H1 (cell line): Measurements from ENCODE around the gene PPM1M. TPM values are rescaled to one million over a fixed set of nuclear protein-coding genes. Genes with fewer than 3 reads are reported as not detected.

Experiments
- CTCF ChIA-PET: fragments of 300-600 bp; sonication (Branson Sonifier 250); formaldehyde crosslinking; loops from one replicate; lab custom pipeline; 2021; ENCODE audit not compliant: partially characterized antibody; lab: Charles Lee
- POLR2A ChIA-PET: fragments of 300-600 bp; sonication (Branson Sonifier 250); formaldehyde crosslinking; loops from one replicate; lab custom pipeline; 2021; ENCODE audit warnings: inconsistent platforms; ENCODE audit not compliant: partially characterized antibody; lab: Charles Lee
- DNase-seq, 2 experiments: peaks; one replicate each; pipeline versions ENCODE4 v3.0.0 to v3.0.0-alpha.2; 2010 to 2022; ENCODE audit warnings: low spot score in 2 of 2, low read depth in 1 of 2, mixed read lengths in 1 of 2
- FAIRE-seq: peaks from 2 replicates; lab custom pipeline; 2011; peaks lifted over from hg19 to GRCh38; lab: Jason Lieb, UNC
- H2AFZ ChIP-seq: 2 replicates; pipeline ENCODE4 v1.8.1; 2012; ENCODE audit warnings: low read length, inconsistent platforms
- H2AK5ac ChIP-seq: 2 replicates; pipeline ENCODE4 v1.6.1; 2013; ENCODE audit warnings: low read depth, low read length
- H2BK120ac ChIP-seq: replicated peaks from 2 replicates; pipeline ENCODE3; 2013; ENCODE audit warnings: low read depth, low read length, inconsistent platforms
- H2BK12ac ChIP-seq: 2 replicates; pipeline ENCODE4 v1.6.1; 2013; ENCODE audit warnings: low read depth, low read length
- H2BK15ac ChIP-seq: 2 replicates; pipeline ENCODE4 v1.6.1; 2013; ENCODE audit warnings: low read length
- H2BK20ac ChIP-seq: 2 replicates; pipeline ENCODE4 v1.6.1; 2013; ENCODE audit warnings: low read length
- H2BK5ac ChIP-seq: 2 replicates; pipeline ENCODE4 v1.6.1; 2013; ENCODE audit warnings: low read depth, low read length
- H3K14ac ChIP-seq: 2 replicates; pipeline ENCODE4 v1.6.1; 2013; ENCODE audit warnings: inconsistent platforms; ENCODE audit not compliant: insufficient read length
- H3K18ac ChIP-seq: 2 replicates; pipeline ENCODE4 v1.6.1; 2013; ENCODE audit warnings: low read length; ENCODE audit errors: extremely low read depth
- H3K23ac ChIP-seq: 2 replicates; pipeline ENCODE4 v1.6.1; 2013; ENCODE audit warnings: inconsistent platforms; ENCODE audit not compliant: insufficient read length
- H3K23me2 ChIP-seq: 2 replicates; pipeline ENCODE4 v1.6.1; 2013; ENCODE audit warnings: low read depth, low read length
- H3K27ac ChIP-seq: 2 replicates; pipeline ENCODE4 v1.6.1; 2011; ENCODE audit warnings: low read depth, low read length, inconsistent platforms
- H3K27me3 ChIP-seq, 4 experiments: replicated peaks in 1 of 4; 1 replicate in 1 of 4; 2 replicates in 3 of 4; pipeline versions ENCODE4 v1.6.1 to v1.8.1; 2011 to 2013; ENCODE audit warnings: low read length in 3 of 4, mild to moderate bottlenecking in 3 of 4, inconsistent platforms in 2 of 4, mixed read lengths in 2 of 4, moderate library complexity in 1 of 4; ENCODE audit not compliant: control insufficient read depth in 3 of 4, insufficient read depth in 3 of 4; ENCODE audit errors: extremely low read depth in 1 of 4
- H3K36me3 ChIP-seq, 4 experiments: 2 replicates each; pipeline versions ENCODE4 v1.6.1 to v1.8.1; 2011 to 2013; ENCODE audit warnings: mild to moderate bottlenecking in 4 of 4, low read length in 3 of 4, moderate library complexity in 2 of 4, control low read depth in 1 of 4, inconsistent platforms in 1 of 4; ENCODE audit not compliant: insufficient read depth in 4 of 4, control insufficient read depth in 2 of 4
- H3K4ac ChIP-seq: replicated peaks from 2 replicates; pipeline ENCODE3; 2013; ENCODE audit warnings: low read length, low read depth, mixed read lengths, inconsistent platforms; ENCODE audit not compliant: insufficient read length
- H3K4me1 ChIP-seq, 4 experiments: replicated peaks in 1 of 4; 1 replicate in 1 of 4; 2 replicates in 3 of 4; pipeline versions ENCODE4 v1.6.1 to v1.8.1; 2011 to 2013; ENCODE audit warnings: low read length in 3 of 4, inconsistent platforms in 2 of 4, mixed read lengths in 1 of 4; ENCODE audit not compliant: insufficient read depth in 4 of 4, control insufficient read depth in 3 of 4
- H3K4me2 ChIP-seq, 2 experiments: 2 replicates each; pipeline versions ENCODE4 v1.6.1 to v1.8.1; 2011 to 2013; ENCODE audit warnings: low read depth in 2 of 2, low read length in 2 of 2, control low read depth in 1 of 2, inconsistent platforms in 1 of 2, mild to moderate bottlenecking in 1 of 2; ENCODE audit not compliant: insufficient read depth in 1 of 2
- H3K4me3 ChIP-seq, 4 experiments: fragments of 200-600, 300-600 bp in 1 of 4; sonication (generic), shearing (Covaris generic), sonication (Bioruptor Twin) in 1 of 4; 2 replicates each; pipeline versions ENCODE4 v1.5.1 to v1.8.1; 2011 to 2016; ENCODE audit warnings: low read length in 4 of 4, low read depth in 3 of 4, control low read depth in 2 of 4, inconsistent platforms in 2 of 4, mild to moderate bottlenecking in 2 of 4, mixed read lengths in 1 of 4, moderate library complexity in 1 of 4; ENCODE audit not compliant: insufficient read depth in 2 of 4; ENCODE audit errors: extremely low read depth in 1 of 4
- H3K56ac ChIP-seq: replicated peaks from 2 replicates; pipeline ENCODE3; 2013; ENCODE audit warnings: low read depth, mild to moderate bottlenecking, mixed read lengths, low read length, inconsistent platforms; ENCODE audit not compliant: insufficient read length
- H3K79me1 ChIP-seq: 2 replicates; pipeline ENCODE4 v1.6.1; 2013; ENCODE audit warnings: low read depth, low read length, control low read depth
- H3K79me2 ChIP-seq, 2 experiments: 2 replicates each; pipeline versions ENCODE4 v1.6.1 to v1.8.1; 2012 to 2013; ENCODE audit warnings: low read length in 2 of 2, mild to moderate bottlenecking in 2 of 2, inconsistent platforms in 1 of 2; ENCODE audit not compliant: insufficient read depth in 2 of 2, control insufficient read depth in 1 of 2
- H3K9ac ChIP-seq, 4 experiments: replicated peaks in 1 of 4; 1 replicate in 1 of 4; 2 replicates in 3 of 4; pipeline versions ENCODE4 v1.6.1 to v1.8.1; 2011 to 2013; ENCODE audit warnings: low read depth in 3 of 4, low read length in 3 of 4, control low read depth in 2 of 4, mild to moderate bottlenecking in 2 of 4, moderate library complexity in 2 of 4, inconsistent platforms in 1 of 4; ENCODE audit errors: extremely low read depth in 1 of 4
- H3K9me3 ChIP-seq, 2 experiments: 2 replicates each; pipeline versions ENCODE4 v1.6.1 to v1.8.1; 2012 to 2013; ENCODE audit warnings: mild to moderate bottlenecking in 2 of 2, moderate library complexity in 2 of 2, control low read depth in 1 of 2, inconsistent platforms in 1 of 2, low read depth in 1 of 2, low read length in 1 of 2, mixed read lengths in 1 of 2; ENCODE audit not compliant: insufficient read depth in 2 of 2
- H4K20me1 ChIP-seq, 2 experiments: replicated peaks in 1 of 2; 2 replicates each; pipeline versions ENCODE3 to v1.8.1; 2011 to 2013; ENCODE audit warnings: inconsistent platforms in 2 of 2, low read length in 2 of 2, mild to moderate bottlenecking in 1 of 2; ENCODE audit not compliant: insufficient read depth in 2 of 2, control insufficient read depth in 1 of 2
- H4K5ac ChIP-seq: 2 replicates; pipeline ENCODE4 v1.6.1; 2013; ENCODE audit warnings: low read length, low read depth, mixed read lengths, inconsistent platforms; ENCODE audit not compliant: insufficient read length
- H4K8ac ChIP-seq: 2 replicates; pipeline ENCODE4 v1.8.0; 2013; ENCODE audit warnings: mild to moderate bottlenecking, moderate library complexity, low read length, inconsistent platforms; ENCODE audit not compliant: insufficient read depth; ENCODE audit errors: extremely low read depth
- H4K91ac ChIP-seq: replicated peaks from 2 replicates; pipeline ENCODE3; 2013; ENCODE audit warnings: low read length, mixed read lengths, inconsistent platforms; ENCODE audit not compliant: insufficient read length
- CTCF ChIP-seq, 3 experiments: IDR thresholded peaks; 1 replicate in 2 of 3; 2 replicates in 1 of 3; pipeline versions ENCODE4 v1.5.1 to v1.6.1; 2011; ENCODE audit warnings: low read length in 3 of 3, mild to moderate bottlenecking in 3 of 3, inconsistent platforms in 2 of 3, low read depth in 1 of 3, moderate library complexity in 1 of 3; ENCODE audit not compliant: insufficient read depth in 1 of 3; ENCODE audit errors: control extremely low read depth in 1 of 3
- MAX ChIP-seq: IDR thresholded peaks from 2 replicates; pipeline ENCODE4 v1.6.1; 2012; ENCODE audit warnings: inconsistent platforms
- WGBS, 2 experiments: shearing (Covaris generic) in 1 of 2; methylation state at CpG; one replicate each; pipeline versions ENCODE4 v1.1.6 to v1.1.7; 2013 to 2015; ENCODE audit warnings: low lambda C conversion rate in 2 of 2, mixed read lengths in 2 of 2, inconsistent platforms in 1 of 2, low coverage in 1 of 2, missing lambda C conversion rate in 1 of 2; ENCODE audit not compliant: insufficient replicate concordance in 2 of 2, insufficient coverage in 1 of 2, insufficient read length in 1 of 2; ENCODE audit errors: extremely low coverage in 1 of 2, missing lambda C conversion rate in 1 of 2; 5-methylcytosine and 5-hydroxymethylcytosine counted together
- polyA plus RNA-seq, 7 experiments: library from polyadenylated mRNA; depleted of rRNA in 3 of 7; stranded (reverse) in 5 of 7; unstranded in 2 of 7; fragments of >200 nt in 5 of 7; fragments of 200-250 nt in 2 of 7; gene quantifications; 1 replicate in 5 of 7; 2 replicates in 1 of 7; 4 replicates in 1 of 7; pipeline versions ENCODE4 v1.2.1 to v1.2.3, GENCODE V29; 2011 to 2013; ENCODE audit warnings: missing spikeins in 2 of 7, mixed read lengths in 2 of 7
- total RNA-seq: library from RNA; stranded (reverse); fragmentation: NEBNext Ultra II Directional; extraction: Animal tissue kit (Norgen Biotek cat#: 25700); gene quantifications from 2 replicates; pipeline ENCODE4 v1.2.1, GENCODE V29; 2021

The PPM1M gene
- total and polyA plus RNA-seq, 2 of the 8 experiments (the other 6 are each of a cell fraction or from before 2014, with no cell fraction given), result 5.2 to 6.3 TPM

- no peak overlapping the region for H3K14ac ChIP-seq
- H3K18ac ChIP-seq, result no peak overlapping the region
- H3K4me2 ChIP-seq, result no peak overlapping the region
- no peak overlapping the region for H2BK12ac ChIP-seq
- ChIA-PET CTCF (interaction anchor here (0.6 to 20.4 kb wide), 9 partner anchors 8 to 201 kb away, joined by 3 to 336 read pairs (median 3); partner anchors contain the start of gene TWF2), POLR2A (interaction anchor here (0.5 to 1.6 kb wide), 4 partner anchors 11 to 232 kb away, joined by 3 to 4 read pairs (median 4); no protein-coding TSS in a partner anchor)
- H2BK15ac ChIP-seq, result no peak overlapping the region
- H3K4me1 ChIP-seq, result peaks cover 0 to 4% (median 2%) of the 10 kb centered on the region in 4 experiments; a peak in 5 of 7 replicates
- DNase-seq (no peak), FAIRE-seq (no peak)
- no peaks in the 10 kb centered on the region for H3K79me2 ChIP-seq
- H3K79me1 ChIP-seq, result no peaks in the 10 kb centered on the region; the same call in 1 of the 2 replicates
- no peak overlapping the region for H3K4ac ChIP-seq
- no peaks in the 10 kb centered on the region for H3K9me3 ChIP-seq
- TF ChIP-seq CTCF (IDR thresholded peaks at IDR 0.05; ENCODE audit: control extremely low read depth in 1 of 3, insufficient read depth in 1 of 3, low read depth in 1 of 3, low read length in 3 of 3), result peak in 1 of 3 experiments; percentile 24; a peak in 1 of 4 replicates
- no peak for TF ChIP-seq MAX
- no peak overlapping the region for H2BK20ac ChIP-seq
- no peak overlapping the region for H4K91ac ChIP-seq
- peaks cover 5 to 17% (median 11%) of the 10 kb centered on the region in 4 experiments; a peak in 5 of 8 replicates for H3K36me3 ChIP-seq
- no peak overlapping the region for H2AFZ ChIP-seq
- no peak overlapping the region for H3K27ac ChIP-seq
- no peak overlapping the region for H3K23ac ChIP-seq
- peaks cover 6 to 10% of the 10 kb centered on the region in 2 experiments for H4K20me1 ChIP-seq
- no peak overlapping the region for H3K56ac ChIP-seq
- no peak overlapping the region for H3K9ac ChIP-seq
- no peaks in the 10 kb centered on the region for H3K23me2 ChIP-seq
- no peak overlapping the region for H2BK5ac ChIP-seq
- no peak overlapping the region for H4K5ac ChIP-seq
- 87% methylated on average over 4 of the region's 4 CpGs; no CpG with 5 or more reads in 1 of the 2 experiments for WGBS, 2 experiments
- no peak overlapping the region for H2AK5ac ChIP-seq
- no peak overlapping the region for H4K8ac ChIP-seq
- no peaks in the 10 kb centered on the region for H3K27me3 ChIP-seq
- no peak overlapping the region for H2BK120ac ChIP-seq
- no peak overlapping the region for H3K4me3 ChIP-seq
Measured at GRCh38 chr3:52227117-52227516, 18.4 kb upstream of the PPM1M start.
